Measurements from ENCODE around the gene RNASE11.
A peak's percentile ranks its signal among the peaks of the same experiment; 100 is the strongest.

GRCh38 chr14:20606190-20606901, 18.5 kb upstream of the RNASE11 start:
- peak; percentile 49 for TF ChIP-seq CTCF (IDR thresholded peaks at IDR 0.05)
- TF ChIP-seq MAX (IDR thresholded peaks at IDR 0.05): no peak
- TF ChIP-seq MYC (IDR thresholded peaks at IDR 0.05; ENCODE audit: borderline replicate concordance, low read length): no peak
- no peak for TF ChIP-seq E2F6 (IDR thresholded peaks at IDR 0.05; ENCODE audit: borderline replicate concordance, low read depth)
- TF ChIP-seq HMGXB4 (CRISPR knock-in tag; IDR thresholded peaks at IDR 0.05; ENCODE audit: borderline replicate concordance): no peak
- TF ChIP-seq USF2 (IDR thresholded peaks at IDR 0.05): no peak
- no peak for TF ChIP-seq RNF2 (IDR thresholded peaks at IDR 0.05; ENCODE audit: borderline replicate concordance, low read depth)

Data from A549 (cell line).